IPS-11a (cell line): ENCODE data around the gene CYP26A1.
A peak's percentile ranks its signal among the peaks of the same experiment; 100 is the strongest.

ENCODE experiments used
- H3K4me3 ChIP-seq: one replicate; pipeline ENCODE4 v1.5.1; 2013; ENCODE audit warnings: low read depth, low read length, control low read depth

CYP26A1 gene, protein sequence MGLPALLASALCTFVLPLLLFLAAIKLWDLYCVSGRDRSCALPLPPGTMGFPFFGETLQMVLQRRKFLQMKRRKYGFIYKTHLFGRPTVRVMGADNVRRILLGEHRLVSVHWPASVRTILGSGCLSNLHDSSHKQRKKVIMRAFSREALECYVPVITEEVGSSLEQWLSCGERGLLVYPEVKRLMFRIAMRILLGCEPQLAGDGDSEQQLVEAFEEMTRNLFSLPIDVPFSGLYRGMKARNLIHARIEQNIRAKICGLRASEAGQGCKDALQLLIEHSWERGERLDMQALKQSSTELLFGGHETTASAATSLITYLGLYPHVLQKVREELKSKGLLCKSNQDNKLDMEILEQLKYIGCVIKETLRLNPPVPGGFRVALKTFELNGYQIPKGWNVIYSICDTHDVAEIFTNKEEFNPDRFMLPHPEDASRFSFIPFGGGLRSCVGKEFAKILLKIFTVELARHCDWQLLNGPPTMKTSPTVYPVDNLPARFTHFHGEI

DNA sequence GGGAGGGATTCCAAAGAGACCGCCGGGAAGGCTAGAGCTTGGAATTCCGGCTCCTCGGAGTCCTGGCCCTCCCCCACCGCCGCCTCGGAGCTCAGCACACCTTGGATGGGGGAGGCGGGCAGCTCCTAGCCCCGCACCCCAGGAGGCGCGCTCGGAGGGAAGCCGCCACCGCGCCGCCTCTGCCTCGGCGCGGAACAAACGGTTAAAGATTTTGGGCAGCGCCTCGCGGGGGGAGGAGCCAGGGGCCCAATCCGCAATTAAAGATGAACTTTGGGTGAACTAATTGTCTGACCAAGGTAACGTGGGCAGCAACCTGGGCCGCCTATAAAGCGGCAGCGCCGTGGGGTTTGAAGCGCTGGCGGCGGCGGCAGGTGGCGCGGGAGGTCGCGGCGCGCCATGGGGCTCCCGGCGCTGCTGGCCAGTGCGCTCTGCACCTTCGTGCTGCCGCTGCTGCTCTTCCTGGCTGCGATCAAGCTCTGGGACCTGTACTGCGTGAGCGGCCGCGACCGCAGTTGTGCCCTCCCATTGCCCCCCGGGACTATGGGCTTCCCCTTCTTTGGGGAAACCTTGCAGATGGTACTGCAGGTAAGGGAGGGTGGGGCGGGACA, at the start of gene CYP26A1:
CYP26A1 (plus strand) TSS at position 355 of the 608 bp plus-strand sequence; CDS start at position 397, 42 bp downstream.
- H3K4me3 ChIP-seq: peak within 1 kb of the TSS; percentile 69

DNA sequence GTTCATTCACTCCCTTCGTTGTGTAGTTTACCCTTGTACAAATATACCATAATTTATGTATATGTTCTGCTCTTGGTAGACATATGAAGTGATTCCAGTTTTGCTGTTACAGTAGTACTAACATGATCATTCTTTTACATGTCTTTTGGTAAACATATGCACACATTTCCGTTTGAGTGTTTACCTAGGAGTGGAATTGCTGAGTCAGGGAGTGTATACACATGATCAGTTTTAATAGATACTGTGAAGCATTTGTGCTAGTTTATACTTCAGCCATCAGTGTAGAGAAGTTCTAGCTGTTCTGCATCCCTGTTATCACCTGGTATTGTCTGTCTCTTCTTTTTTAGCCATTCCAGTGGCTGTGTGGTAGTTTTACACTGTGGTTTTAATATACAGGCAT, 47.6 kb upstream of the CYP26A1 start:
- H3K4me3 ChIP-seq: no peak overlapping the region

DNA sequence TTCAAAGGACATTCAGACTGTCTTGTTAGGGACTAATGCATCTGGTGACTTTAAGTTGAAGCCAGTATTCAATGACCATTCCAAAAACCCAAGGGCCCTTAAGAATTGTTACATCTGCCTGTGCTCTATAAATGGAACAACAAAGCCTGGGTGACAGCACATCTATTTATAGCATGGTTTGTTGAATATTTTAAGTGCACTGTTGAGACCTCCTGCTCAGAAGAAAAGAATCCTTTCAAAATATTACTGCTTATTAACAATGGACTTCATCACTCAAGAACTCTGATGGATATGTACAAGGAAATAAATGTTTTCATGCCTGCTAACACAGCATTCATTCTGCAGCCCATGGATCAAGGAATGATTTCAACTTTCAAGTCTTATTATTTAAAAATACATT, 46.2 kb upstream of the CYP26A1 start:
- no peak overlapping the region for H3K4me3 ChIP-seq

DNA sequence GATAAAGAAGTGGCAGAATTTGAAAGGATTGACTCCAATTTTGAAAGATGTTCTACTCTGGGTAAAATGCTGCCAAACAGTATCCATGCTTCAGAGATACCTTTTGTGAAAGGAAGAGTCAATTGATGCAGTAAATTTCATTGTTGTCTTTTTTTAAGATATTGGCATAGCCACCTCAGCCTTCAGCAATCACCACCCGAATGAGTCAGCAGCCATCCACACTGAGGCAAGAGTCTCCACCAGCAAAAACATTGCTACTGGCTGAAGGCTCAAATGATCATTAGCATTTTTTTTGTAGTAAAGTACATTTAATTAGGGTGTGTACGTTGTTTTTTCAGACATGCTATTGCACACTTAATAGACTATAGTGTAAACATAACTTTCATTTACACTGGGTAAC, 44.8 kb upstream of the CYP26A1 start:
- H3K4me3 ChIP-seq: no peak overlapping the region

DNA sequence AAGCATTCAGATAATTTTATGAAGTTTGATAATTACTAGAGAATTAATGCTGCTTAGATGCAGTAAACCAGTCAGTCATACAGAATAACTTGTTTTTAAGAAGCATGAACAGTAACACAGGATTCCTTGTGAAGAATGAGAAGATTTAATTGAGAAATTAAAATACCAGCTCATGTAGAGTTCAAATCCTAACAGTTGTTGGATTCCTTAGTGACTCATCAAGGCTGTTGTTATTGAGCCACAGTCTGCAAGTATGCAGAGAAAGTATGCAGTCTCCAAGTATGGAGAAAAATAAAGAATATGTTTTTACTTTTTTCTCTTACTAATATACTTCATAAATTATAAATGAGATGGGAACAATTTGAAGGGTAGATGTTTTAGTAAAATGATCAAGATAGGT, 43.3 kb upstream of the CYP26A1 start:
- no peak overlapping the region for H3K4me3 ChIP-seq

DNA sequence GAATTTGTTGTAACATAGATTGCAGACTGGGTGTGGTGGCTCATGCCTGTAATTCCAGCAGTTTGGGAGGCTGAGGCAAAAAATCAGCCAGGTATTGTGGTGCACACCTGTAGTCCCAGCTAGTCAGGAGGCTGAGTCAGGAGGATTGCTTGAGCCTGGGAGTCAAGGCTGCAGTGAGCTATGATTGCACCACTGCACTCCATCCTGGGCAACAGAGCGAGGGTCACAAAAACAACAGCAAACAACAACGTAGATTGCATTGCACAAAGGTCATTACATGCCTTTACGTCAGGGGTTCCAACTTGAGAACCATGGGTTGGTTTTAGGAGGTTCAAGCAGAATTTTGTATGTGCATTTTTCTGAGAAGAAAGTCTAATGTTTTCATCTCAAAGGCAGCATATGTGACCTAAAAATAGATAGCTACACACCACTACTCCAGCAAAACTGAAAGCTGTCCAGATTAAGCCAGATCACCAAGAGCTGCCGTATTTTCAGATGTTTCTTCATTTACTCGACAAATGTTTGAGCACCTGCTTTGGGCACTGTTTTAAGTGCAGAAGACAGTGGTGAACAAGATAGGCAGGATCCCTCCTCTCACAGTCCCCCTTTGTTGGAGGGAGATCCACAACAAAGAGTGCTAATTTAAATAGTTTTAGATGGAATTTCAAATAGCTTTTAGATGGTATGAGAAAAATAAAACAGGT, 41.4 kb upstream of the CYP26A1 start:
- H3K4me3 ChIP-seq: no peak overlapping the region

DNA sequence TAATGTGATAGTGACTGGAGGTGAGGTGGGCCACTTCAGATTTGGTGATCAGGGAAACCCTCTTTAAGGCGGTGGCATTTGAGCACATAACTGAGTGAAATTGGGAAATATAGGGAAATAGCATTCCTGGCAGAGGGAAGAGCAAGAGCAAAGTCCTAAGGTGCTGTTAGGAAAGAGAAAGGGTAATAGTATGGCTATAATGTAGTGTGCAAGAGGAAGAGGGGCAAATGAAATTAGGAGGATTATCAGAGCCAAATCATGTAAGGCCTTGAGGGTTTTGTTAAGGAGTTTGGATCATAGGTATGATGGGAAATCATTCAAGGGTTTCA, 40.9 kb upstream of the CYP26A1 start:
- H3K4me3 ChIP-seq: no peak overlapping the region

DNA sequence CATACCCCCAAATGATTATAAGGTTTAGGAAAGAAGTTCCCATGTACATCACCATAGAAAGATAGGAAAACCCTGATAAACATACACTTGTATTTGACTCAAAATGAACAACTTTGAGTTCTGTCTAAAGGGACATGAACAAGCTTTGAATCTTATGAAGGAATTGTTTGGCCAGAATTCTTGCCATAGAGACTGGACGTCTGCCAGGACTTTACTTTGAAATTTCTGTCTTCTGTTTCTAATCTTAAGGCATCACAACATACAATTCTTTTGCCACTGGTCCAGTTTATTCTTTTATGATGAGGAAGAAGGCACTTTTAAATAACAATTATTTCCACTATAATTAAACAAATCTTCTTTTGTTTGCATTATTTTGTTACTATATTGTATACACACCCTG, 39.3 kb upstream of the CYP26A1 start:
- no peak overlapping the region for H3K4me3 ChIP-seq

DNA sequence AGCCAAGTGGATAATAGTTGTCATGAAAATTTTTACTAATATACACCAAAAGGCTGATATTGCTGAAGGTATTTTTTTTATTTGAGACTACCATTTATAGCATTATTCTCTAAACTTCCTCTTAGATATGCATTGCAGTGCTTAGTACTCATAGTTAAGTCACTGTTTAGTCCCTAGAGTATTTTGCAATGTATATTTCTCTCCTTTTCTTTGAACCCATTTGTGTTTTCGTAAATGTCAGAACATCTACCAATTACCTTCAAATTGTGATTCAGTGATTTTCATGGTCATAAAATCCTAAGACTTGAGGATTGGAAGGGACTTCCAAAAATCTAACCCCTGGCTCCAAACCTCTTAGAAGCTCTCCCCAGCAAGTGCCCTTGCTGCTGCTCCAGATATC, 34.6 kb upstream of the CYP26A1 start:
- H3K4me3 ChIP-seq: no peak overlapping the region

DNA sequence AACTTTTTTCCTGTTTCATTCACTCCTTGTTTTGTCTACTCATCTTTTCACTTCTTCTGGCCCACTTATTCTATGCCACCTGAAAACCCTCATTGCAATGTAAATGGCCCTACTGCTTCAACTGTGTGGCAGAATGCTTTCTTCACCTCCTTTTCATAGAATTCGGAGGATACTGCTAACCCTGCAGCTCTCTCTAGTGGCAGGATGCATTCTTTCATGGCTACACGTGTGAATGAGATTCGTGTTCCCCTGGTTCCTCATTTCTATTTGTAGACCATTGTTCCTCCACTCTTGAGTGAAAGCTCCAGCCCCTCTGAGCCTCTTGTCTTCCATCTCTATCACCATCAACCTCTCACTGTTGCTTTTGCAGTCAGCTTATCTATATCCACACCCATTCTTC, 34.0 kb upstream of the CYP26A1 start:
- no peak overlapping the region for H3K4me3 ChIP-seq

DNA sequence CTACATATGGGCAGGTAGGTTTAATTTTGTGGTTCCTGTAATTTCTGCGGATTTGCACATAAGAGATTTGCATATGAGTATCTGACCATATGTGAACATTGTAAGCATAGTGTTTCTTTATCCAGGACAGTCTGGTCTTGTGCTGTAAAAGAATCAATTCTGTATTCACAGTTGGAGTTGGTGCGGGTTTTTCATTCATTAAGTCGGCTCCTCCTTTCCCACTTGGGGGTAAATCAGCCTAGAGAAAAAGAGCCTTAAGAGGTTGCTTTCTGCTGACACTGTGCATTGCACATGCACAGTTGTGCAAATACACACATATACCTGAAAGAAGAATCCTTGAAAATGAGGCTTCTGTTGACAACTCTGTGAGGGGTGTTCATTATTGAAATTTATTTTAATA, 19.2 kb upstream of the CYP26A1 start:
- no peak overlapping the region for H3K4me3 ChIP-seq

DNA sequence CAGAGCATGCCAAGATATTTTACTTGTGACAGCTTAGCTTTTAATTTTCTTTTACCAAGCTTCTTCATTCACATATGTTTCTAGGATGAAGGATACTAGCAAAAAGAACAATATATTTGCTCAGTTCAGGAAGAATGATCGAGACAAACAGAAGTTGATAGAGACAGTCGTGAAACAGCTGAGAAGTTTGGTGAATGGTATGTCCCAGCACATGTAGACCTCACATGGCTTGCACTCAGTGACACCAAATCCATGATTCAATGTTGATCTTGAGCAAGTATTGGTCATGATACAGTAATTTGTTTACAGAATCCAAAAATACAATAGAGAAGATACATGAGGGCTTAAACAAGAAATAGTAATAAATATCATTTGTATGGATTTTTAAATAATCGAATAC, 15.6 kb upstream of the CYP26A1 start:
- H3K4me3 ChIP-seq: no peak overlapping the region

DNA sequence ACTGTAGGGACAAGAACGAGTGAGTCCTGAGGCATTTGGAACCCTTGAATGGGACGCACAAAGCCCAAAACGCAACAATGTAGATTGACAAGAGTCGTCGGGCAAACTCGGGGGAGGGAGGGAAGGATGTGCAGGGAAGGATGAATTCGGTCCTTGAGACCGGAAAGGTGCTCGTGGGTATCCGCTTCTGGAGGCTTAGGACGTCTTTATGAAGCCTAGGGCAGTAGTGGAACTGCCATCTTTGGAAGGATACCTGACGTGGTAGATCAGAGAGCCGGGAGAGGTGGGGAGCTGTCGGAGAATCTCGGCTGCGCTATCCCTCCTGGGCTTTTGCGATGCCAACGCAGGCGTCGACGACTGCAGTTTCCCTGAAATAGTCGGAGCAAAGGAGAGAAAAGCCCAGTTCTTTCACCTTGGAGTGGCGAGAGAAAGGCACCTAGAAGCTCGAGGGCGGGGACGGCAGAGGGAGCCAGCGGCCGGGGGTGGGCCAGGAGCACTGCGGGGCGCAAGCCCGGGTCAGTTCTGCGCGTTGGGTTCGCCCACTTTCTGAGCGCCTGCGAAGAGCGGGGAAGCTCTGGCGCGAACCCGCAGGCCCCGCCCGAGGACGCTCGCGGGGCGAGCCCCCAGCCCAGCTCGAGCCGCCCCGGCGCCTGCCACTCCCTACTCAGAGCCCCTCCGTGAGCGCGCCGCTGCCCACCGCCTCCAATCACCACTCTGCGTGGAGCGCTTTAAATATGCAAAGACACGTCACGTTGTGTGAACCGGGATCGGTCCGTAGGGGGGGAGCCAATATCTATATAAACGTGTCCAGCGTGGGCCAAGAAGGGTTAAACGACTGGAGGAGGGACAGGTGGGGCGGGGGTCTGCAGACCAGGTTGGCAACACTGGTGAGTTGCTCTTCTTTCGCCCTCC, 13.5 kb upstream of the CYP26A1 start, which contains the start of gene CYP26C1:
CYP26C1 (plus strand) TSS at position 824 of the 912 bp plus-strand sequence. CDS start 466 bp downstream, outside the sequence.
- peak within 1 kb of the TSS; percentile 30 for H3K4me3 ChIP-seq

DNA sequence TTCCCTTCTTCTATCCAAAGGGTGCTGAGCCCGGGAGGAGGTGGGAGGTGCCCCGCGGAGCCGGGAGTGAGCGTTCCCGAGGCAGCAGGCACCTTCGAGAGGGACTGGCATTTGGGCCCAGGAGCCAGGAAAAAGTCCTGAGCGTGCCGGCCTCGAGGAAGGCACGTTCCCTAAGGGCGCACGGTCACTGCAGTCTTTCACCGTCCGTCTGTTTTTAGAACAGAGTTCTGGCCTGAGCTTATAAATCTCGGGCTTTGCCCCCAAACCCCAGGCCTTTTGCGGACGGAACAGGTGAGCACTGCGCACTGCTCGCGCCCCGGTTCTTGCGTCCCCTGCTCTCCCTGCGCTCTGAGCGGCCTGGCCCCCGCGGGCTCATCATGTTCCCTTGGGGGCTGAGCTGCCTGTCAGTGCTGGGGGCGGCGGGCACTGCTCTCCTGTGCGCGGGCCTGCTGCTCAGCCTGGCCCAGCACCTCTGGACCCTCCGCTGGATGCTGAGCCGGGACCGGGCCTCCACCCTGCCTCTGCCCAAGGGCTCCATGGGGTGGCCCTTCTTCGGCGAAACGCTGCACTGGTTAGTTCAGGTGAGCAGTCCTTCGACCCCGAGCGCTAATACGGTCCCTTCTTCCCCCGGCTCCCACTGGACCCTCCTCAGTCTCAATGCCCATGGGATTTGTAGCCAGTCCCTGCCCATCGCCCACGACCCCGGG, 12.7 kb upstream of the CYP26A1 start:
- H3K4me3 ChIP-seq: no peak overlapping the region

DNA sequence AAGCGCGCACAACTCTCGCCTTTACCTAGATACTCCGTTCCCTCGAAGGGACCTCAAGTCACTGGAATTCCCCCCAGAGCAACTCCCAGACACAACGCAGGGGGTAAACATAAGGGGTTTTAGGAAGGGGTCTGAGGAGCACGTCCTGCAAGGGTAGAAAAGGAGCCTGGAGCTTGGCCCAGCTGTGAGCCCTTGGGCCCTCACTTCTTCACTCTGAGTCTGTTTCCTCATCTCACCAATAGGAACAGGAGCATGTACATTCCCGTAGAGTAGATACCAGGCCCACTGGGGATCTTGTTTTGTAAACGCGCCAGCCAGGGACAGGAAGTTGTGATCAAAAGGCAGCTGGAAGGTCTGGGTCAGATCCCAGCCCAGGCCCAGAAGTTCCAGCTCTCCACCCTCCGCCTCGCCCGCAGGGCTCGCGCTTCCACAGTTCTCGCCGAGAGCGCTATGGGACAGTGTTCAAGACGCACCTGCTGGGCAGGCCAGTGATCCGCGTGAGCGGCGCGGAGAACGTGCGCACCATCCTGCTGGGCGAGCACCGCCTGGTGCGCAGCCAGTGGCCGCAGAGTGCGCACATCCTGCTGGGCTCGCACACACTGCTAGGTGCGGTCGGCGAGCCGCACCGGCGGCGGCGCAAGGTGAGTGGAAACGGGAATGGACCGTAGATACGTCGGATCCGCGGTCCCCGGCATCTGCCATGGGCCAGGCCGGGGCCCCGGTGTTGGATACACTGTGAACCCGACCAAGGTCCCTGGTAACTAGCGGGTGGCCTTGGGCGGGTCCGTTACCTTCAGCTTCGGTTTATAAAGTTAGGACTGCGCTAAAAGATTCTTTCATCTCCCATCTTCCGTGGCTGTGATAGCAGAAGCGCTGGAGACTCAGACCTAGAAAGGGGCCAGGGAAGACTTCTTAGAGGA, 11.8 kb upstream of the CYP26A1 start:
- H3K4me3 ChIP-seq: no peak overlapping the region

DNA sequence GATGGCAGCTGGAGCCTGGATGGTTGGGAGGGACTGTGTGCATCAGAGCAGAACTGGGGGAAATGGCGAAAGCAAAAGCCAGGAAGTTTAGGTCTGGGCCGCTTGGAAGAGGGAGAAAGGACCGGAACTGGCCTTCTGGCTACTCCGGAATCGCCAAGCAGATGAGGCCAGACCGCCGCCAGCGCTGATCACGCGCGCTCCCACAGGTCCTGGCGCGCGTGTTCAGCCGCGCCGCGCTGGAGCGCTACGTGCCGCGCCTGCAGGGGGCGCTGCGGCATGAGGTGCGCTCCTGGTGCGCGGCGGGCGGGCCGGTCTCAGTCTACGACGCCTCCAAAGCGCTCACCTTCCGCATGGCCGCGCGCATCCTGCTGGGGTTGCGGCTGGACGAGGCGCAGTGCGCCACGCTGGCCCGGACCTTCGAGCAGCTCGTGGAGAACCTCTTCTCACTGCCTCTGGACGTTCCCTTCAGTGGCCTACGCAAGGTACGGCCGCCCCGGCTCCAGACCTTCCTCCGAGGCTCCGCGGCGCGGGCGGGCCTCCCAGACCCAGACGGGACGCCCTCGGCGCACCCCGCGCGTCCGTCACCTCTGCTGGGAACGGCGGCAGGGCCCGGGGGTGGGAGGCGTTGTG, 11.1 kb upstream of the CYP26A1 start:
- no peak overlapping the region for H3K4me3 ChIP-seq

DNA sequence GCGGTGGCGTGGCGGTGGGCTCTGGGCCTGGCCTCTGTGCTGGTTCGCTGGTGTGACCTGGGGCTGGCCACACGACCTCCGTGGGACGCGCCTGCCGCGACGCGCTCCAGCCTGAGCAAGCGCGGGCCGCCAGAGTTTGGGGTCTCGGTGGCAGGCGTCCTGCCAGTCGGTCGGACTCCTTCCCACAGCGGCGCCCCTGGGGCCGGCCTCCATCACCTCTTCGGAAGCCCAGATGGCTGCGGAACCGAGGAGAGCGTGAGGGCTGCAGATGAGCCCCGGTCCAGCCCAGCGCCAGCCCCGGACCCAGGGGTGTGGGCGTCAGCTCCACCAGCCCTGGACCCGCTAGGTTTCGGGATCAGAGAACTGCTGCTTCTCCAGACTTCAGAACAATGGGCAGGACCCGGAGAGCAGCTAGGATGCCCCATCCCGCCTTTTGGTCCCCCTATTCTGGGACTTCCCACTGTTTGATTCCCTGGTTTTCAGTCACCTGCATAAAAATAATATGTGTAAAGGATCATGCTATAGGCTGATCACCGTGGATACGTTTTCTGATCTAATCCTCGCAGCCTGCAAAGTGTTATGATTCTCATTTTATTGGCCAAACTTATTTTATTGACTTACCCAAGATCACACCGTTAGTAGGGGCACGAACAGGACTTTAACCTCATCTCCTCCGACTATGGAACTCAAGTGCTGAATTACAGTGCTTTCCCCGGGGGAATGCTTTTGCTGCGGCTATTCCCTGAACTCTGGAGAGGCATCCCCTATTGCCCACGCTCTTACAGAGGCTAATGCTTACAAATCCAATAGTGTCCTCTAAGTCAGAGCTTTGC, 10.3 kb upstream of the CYP26A1 start:
- H3K4me3 ChIP-seq: no peak overlapping the region
